Naive thymus-derived CD4-positive, alpha-beta T cell (primary cell): Measurements from ENCODE around the gene UBP1. TPM values are rescaled to one million over a fixed set of nuclear protein-coding genes. Genes with fewer than 3 reads are reported as not detected.
"Not testable (repeated sequence)": the region's sequence is repeated elsewhere in the genome, so short reads cannot be mapped to it uniquely, and the experiment has no call there.

Experiments used
- ATAC-seq: fragments of 150-1000 bp; cut with Tn5 transposase; 2 replicates; pipeline ENCODE4 v1.10.0; 2021; ENCODE audit warnings: mild to moderate bottlenecking, moderate library complexity
- CTCF ChIA-PET: fragments of 350-600 bp; sonication (Branson Sonifier 250); formaldehyde crosslinking; loops from one replicate; lab custom pipeline; 2021; ENCODE audit warnings: antibody characterized with exemption; lab: Charles Lee
- POLR2A ChIA-PET: fragments of 350-600 bp; sonication (Branson Sonifier 250); formaldehyde crosslinking; loops from one replicate; lab custom pipeline; 2021; ENCODE audit warnings: antibody characterized with exemption, inconsistent platforms; lab: Charles Lee
- DNase-seq, 9 donors: peaks; one replicate each; pipeline versions ENCODE4 v3.0.0 to v3.0.0-alpha.2; 2020 to 2022; ENCODE audit warnings: mixed read lengths in 1 of 9
- H3K27ac ChIP-seq: one replicate; pipeline ENCODE4 v1.7.0; 2013; ENCODE audit warnings: mild to moderate bottlenecking, low read depth, low read length, moderate library complexity
- H3K27me3 ChIP-seq, 2 donors: one replicate each; pipeline ENCODE4 v1.7.0; 2013; ENCODE audit warnings: low read length in 2 of 2, mild to moderate bottlenecking in 2 of 2, moderate library complexity in 2 of 2; ENCODE audit not compliant: control insufficient read depth in 2 of 2, insufficient read depth in 2 of 2
- H3K36me3 ChIP-seq, 3 experiments: 1 replicate in 2 of 3; 2 replicates in 1 of 3; pipeline ENCODE4 v1.7.0; 2013; ENCODE audit warnings: low read length in 3 of 3, mild to moderate bottlenecking in 3 of 3, moderate library complexity in 1 of 3; ENCODE audit not compliant: insufficient read depth in 3 of 3, control insufficient read depth in 2 of 3
- H3K4me1 ChIP-seq, 2 donors: one replicate each; pipeline ENCODE4 v1.7.0; 2013; ENCODE audit warnings: low read length in 2 of 2, mild to moderate bottlenecking in 2 of 2, moderate library complexity in 1 of 2; ENCODE audit not compliant: control insufficient read depth in 2 of 2, insufficient read depth in 2 of 2
- H3K4me3 ChIP-seq: 2 replicates; pipeline ENCODE4 v1.7.0; 2013; ENCODE audit warnings: mild to moderate bottlenecking, low read length
- H3K9me3 ChIP-seq, 3 experiments: 1 replicate in 2 of 3; 2 replicates in 1 of 3; pipeline ENCODE4 v1.7.0; 2013; ENCODE audit warnings: low read length in 3 of 3; ENCODE audit not compliant: control insufficient read depth in 2 of 3
- H3K27ac Mint-ChIP-seq, 9 donors: one replicate each; pipeline ENCODE4 v1.8.0; 2020 to 2022; ENCODE audit warnings: mixed read lengths in 9 of 9, mild to moderate bottlenecking in 8 of 9, moderate library complexity in 5 of 9, inconsistent platforms in 2 of 9
- H3K27me3 Mint-ChIP-seq, 5 donors: one replicate each; pipeline ENCODE4 v1.8.0; 2021 to 2022; ENCODE audit warnings: mixed read lengths in 5 of 5, mild to moderate bottlenecking in 1 of 5
- H3K36me3 Mint-ChIP-seq, 5 donors: one replicate each; pipeline ENCODE4 v1.8.0; 2020 to 2022; ENCODE audit warnings: mixed read lengths in 5 of 5, mild to moderate bottlenecking in 3 of 5, inconsistent platforms in 1 of 5
- H3K4me1 Mint-ChIP-seq, 7 donors: one replicate each; pipeline ENCODE4 v1.8.0; 2020 to 2022; ENCODE audit warnings: mixed read lengths in 7 of 7, mild to moderate bottlenecking in 3 of 7, inconsistent platforms in 1 of 7
- H3K4me3 Mint-ChIP-seq, 10 donors: one replicate each; pipeline ENCODE4 v1.8.0; 2020 to 2022; ENCODE audit warnings: mild to moderate bottlenecking in 10 of 10, mixed read lengths in 10 of 10, moderate library complexity in 6 of 10, inconsistent platforms in 2 of 10
- H3K9me3 Mint-ChIP-seq, 11 donors: one replicate each; pipeline ENCODE4 v1.8.0; 2020 to 2022; ENCODE audit warnings: mixed read lengths in 11 of 11, mild to moderate bottlenecking in 4 of 11, inconsistent platforms in 1 of 11, moderate library complexity in 1 of 11
- intact Hi-C, 2 donors: fragments of 100-400 bp; cut with micrococcal nuclease; formaldehyde crosslinking; loops; one replicate each; pipeline ENCODE4 v1.15.1; 2023
- polyA plus RNA-seq, 2 donors: library from polyadenylated mRNA; unstranded; fragments of 300-500 nt; fragmentation: Illumina TruSeq; gene quantifications; one replicate each; pipeline ENCODE4 v1.2.3, GENCODE V29; 2021
- total RNA-seq, 6 experiments: library from RNA in 5 of 6; stranded (reverse) in 5 of 6; gene quantifications; 1 replicate in 5 of 6; 2 replicates in 1 of 6; pipeline ENCODE4 v1.2.3 and lab custom pipeline; 2021 to 2026

UBP1 gene
- total and polyA plus RNA-seq, 7 experiments from 2014 or later = 9.9 to 116 (median 81.9) TPM

DNA sequence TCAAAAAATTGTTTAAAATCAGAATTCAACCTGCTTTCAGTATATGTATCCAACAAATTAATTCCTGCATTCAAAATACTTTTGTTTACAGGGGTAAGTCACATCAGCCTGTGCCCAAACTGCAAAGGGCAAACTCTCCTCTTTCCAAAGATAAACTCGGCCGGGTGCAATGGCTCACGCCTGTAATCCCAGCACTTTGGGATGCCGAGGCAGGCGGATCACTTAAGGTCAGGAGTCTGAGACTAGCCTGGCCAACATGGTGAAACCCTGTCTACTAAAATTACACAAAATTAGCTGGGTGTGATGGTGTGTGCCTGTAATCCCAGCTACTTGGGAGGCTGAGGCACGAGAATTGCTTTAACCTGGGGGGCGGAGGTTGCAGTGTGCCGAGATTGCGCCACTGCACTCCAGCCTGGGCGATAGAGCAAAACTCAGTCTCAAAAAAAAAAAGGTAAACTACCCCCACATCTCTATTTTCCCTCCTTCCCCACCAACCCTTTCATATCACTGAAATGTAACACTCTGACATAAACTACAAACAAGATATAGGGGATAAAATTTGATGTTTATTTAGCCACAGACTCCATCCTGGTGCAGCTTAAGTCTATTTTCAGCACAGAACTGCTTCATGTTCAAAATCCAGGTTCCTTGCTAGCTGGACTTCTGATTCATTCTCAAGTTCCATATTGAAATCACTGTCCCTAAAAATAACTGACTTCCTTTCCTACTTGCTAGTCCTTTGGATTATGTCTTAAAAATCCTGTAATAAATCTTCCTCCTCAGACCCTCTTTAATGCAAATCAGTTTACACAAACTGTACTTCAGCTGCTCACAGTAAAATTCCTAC, 15.4 kb downstream of the UBP1 start:
- peaks cover 0 to 38% (median 8%) of the 10 kb centered on the region in 3 experiments for H3K36me3 ChIP-seq
- no peak overlapping the region for H3K4me3 ChIP-seq
- H3K4me1 ChIP-seq = peaks cover 0 to 4% of the 10 kb centered on the region in 2 donors
- ChIA-PET CTCF (no interaction called here), POLR2A (interaction anchor here (0.6 kb wide), 1 partner anchor 508 kb away, joined by 3 read pairs; no protein-coding TSS in a partner anchor)
- H3K36me3 Mint-ChIP-seq = peaks cover 5 to 42% (median 23%) of the 10 kb centered on the region in 5 donors
- H3K9me3 Mint-ChIP-seq = no peaks in the 10 kb centered on the region
- H3K9me3 ChIP-seq = no peaks in the 10 kb centered on the region
- H3K4me3 Mint-ChIP-seq = no peak overlapping the region
- H3K27me3 Mint-ChIP-seq = no peaks in the 10 kb centered on the region
- H3K27me3 ChIP-seq = no peaks in the 10 kb centered on the region
- H3K4me1 Mint-ChIP-seq = peaks cover 31 to 41% (median 34%) of the 10 kb centered on the region in 7 donors
- H3K27ac Mint-ChIP-seq = peak overlapping the region in 2 of 9 donors; percentile 49 to 65
- no peak for DNase-seq
- intact Hi-C loops = no loop called here
- no peak overlapping the region for H3K27ac ChIP-seq
- ATAC-seq = no peak

DNA sequence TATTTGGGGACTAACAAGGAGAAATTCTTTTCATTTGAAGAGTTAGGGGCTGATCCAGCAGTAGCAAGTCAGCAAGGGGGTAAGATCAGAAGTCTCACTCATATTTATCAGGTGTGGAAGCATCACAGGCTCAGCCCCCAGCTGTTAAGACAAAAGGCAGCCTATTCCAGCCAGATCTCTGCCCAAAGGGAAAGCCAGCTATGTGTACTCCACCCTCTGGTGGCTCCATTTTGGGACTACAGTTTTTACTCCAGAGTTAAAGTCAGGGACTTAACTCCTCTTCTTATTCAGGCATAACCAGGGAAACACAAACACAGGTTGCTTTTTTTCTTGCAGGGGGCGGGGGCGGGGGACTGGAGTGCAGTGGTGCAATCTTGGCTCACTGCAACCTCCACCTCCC, 19.2 kb downstream of the UBP1 start:
- Mint-ChIP-seq H3K36me3 (peaks cover 5 to 63% (median 35%) of the 10 kb centered on the region in 5 donors), H3K4me1 (peaks cover 5 to 17% (median 12%) of the 10 kb centered on the region in 7 donors), H3K27ac (peak overlapping the region in 3 of 9 donors; percentile 17 to 32 (median 21)), H3K4me3 (no peak overlapping the region), H3K27me3 (no peaks in the 10 kb centered on the region), H3K9me3 (no peaks in the 10 kb centered on the region)
- ChIA-PET CTCF (no interaction called here), POLR2A (no interaction called here)
- Histone ChIP-seq H3K27ac (no peak overlapping the region), H3K4me3 (no peak overlapping the region), H3K4me1 (no peaks in the 10 kb centered on the region), H3K9me3 (no peaks in the 10 kb centered on the region), H3K27me3 (no peaks in the 10 kb centered on the region), H3K36me3 (peaks cover 0 to 43% (median 8%) of the 10 kb centered on the region in 3 experiments)
- DNase-seq (no peak), ATAC-seq (no peak)
- intact Hi-C loops = no loop called here

GRCh38 chr3:33419948-33420347, 20.3 kb downstream of the UBP1 start:
- POLR2A ChIA-PET = no interaction called here
- Mint-ChIP-seq H3K4me1 (peaks cover 5 to 15% (median 10%) of the 10 kb centered on the region in 7 donors), H3K9me3 (no peaks in the 10 kb centered on the region), H3K27ac (peak overlapping the region in 2 of 9 donors; percentile 27 to 53), H3K27me3 (no peaks in the 10 kb centered on the region), H3K4me3 (no peak overlapping the region), H3K36me3 (peaks cover 5 to 61% (median 31%) of the 10 kb centered on the region in 5 donors)
- H3K27ac ChIP-seq = no peak overlapping the region
- intact Hi-C loops = no loop called here
- H3K9me3 ChIP-seq = no peaks in the 10 kb centered on the region
- no peak for ATAC-seq
- no peaks in the 10 kb centered on the region for H3K4me1 ChIP-seq
- DNase-seq = no peak
- no peaks in the 10 kb centered on the region for H3K27me3 ChIP-seq
- H3K4me3 ChIP-seq = no peak overlapping the region
- CTCF ChIA-PET = no interaction called here
- H3K36me3 ChIP-seq = peaks cover 0 to 45% (median 8%) of the 10 kb centered on the region in 3 experiments

DNA sequence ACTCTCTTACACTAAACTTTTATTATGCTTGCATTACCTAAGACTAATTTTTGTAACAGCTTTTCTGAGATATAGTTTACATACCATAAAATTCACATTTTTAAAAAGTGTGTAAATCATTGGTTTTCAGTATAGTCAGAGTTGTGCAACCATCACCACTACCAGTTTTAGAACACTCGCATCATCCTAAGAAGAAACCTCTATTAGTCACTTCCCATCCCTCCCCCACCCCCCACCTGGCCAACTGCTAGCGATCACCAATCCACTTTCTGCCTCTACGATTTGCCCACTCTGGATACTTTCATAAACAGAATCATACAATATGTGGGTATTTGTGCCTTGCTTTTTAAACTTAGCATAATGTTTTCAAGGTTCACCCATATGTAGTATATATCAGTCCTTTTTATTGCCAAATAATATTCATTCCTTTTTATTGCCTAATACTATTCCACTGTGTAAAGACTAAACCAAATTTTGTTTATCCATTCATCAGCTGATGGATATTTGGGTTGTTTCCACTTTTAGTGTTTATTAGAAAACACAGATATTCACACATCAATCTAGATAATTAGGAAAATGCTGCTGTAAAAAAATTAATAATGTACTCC, 23.0 kb downstream of the UBP1 start:
- H3K4me3 ChIP-seq = no peak overlapping the region
- H3K9me3 ChIP-seq = no peaks in the 10 kb centered on the region
- no peaks in the 10 kb centered on the region for H3K4me1 ChIP-seq
- Mint-ChIP-seq H3K4me3 (no peak overlapping the region), H3K27ac (peak overlapping the region in 4 of 9 donors; percentile 6 to 47 (median 32)), H3K9me3 (no peaks in the 10 kb centered on the region), H3K27me3 (no peaks in the 10 kb centered on the region), H3K36me3 (peaks cover 8 to 58% (median 31%) of the 10 kb centered on the region in 5 donors), H3K4me1 (peaks cover 3 to 15% (median 10%) of the 10 kb centered on the region in 7 donors)
- no peak for DNase-seq
- H3K36me3 ChIP-seq = peaks cover 3 to 46% (median 5%) of the 10 kb centered on the region in 3 experiments
- intact Hi-C loops = loop anchor here in 1 of 2 donors (2.0 kb wide), 1 partner anchor 20 kb away; no protein-coding TSS in a partner anchor
- ChIA-PET POLR2A (no interaction called here), CTCF (interaction anchor here (0.8 kb wide), 1 partner anchor 547 kb away, joined by 4 read pairs; no protein-coding TSS in a partner anchor)
- ATAC-seq = no peak
- H3K27ac ChIP-seq = no peak overlapping the region
- H3K27me3 ChIP-seq = no peaks in the 10 kb centered on the region

DNA sequence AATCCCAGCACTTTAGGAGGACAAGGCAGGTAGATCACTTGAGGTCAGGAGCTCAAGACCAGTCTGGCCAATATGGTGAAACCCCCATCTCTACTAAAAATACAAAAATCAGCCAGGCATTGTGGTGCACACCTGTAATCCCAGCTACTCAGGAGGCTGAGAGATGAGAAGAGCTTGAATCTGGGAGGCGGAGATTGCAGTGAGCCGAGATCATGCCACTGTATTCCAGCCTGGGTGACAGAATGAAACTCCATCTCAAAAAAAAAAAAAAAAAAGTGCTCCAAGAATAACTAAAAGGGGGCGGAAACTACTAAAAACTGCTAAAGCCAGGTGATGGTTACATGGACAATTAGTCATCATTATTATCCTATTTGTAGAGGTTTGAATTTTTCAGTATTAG, 29.4 kb downstream of the UBP1 start:
- H3K27me3 Mint-ChIP-seq, H3K4me3 Mint-ChIP-seq, POLR2A ChIA-PET, H3K4me3 ChIP-seq, H3K9me3 Mint-ChIP-seq, H3K27me3 ChIP-seq, CTCF ChIA-PET, DNase-seq, H3K27ac ChIP-seq, H3K27ac Mint-ChIP-seq, intact Hi-C loops, H3K4me1 ChIP-seq, H3K9me3 ChIP-seq, H3K4me1 Mint-ChIP-seq, ATAC-seq: not testable (repeated sequence)
- H3K36me3 Mint-ChIP-seq = peaks cover 15 to 59% (median 50%) of the 10 kb centered on the region in 5 donors
- H3K36me3 ChIP-seq = peaks cover 20 to 85% (median 42%) of the 10 kb centered on the region in 3 experiments

- ChIA-PET CTCF (no interaction called here), POLR2A (no interaction called here)
- no peaks in the 10 kb centered on the region for H3K9me3 ChIP-seq
- Mint-ChIP-seq H3K9me3 (peaks cover 0 to 2% (median 0%) of the 10 kb centered on the region in 11 donors), H3K4me1 (peaks cover 0 to 2% (median 0%) of the 10 kb centered on the region in 7 donors), H3K36me3 (peaks cover 17 to 62% (median 37%) of the 10 kb centered on the region in 5 donors), H3K4me3 (no peak overlapping the region), H3K27me3 (no peaks in the 10 kb centered on the region), H3K27ac (no peak overlapping the region)
- ATAC-seq = no peak
- H3K36me3 ChIP-seq = peaks cover 33 to 87% (median 35%) of the 10 kb centered on the region in 3 experiments
- DNase-seq = no peak
- no peak overlapping the region for H3K27ac ChIP-seq
- intact Hi-C loops = no loop called here
- no peaks in the 10 kb centered on the region for H3K27me3 ChIP-seq
- H3K4me1 ChIP-seq = no peaks in the 10 kb centered on the region
- H3K4me3 ChIP-seq = no peak overlapping the region
Measured at GRCh38 chr3:33403756-33404155, 36.4 kb downstream of the UBP1 start.
